ENCODE results near the gene KCNK5.
A peak's percentile ranks its signal among the peaks of the same experiment; 100 is the strongest.

Gene KCNK5

DNA sequence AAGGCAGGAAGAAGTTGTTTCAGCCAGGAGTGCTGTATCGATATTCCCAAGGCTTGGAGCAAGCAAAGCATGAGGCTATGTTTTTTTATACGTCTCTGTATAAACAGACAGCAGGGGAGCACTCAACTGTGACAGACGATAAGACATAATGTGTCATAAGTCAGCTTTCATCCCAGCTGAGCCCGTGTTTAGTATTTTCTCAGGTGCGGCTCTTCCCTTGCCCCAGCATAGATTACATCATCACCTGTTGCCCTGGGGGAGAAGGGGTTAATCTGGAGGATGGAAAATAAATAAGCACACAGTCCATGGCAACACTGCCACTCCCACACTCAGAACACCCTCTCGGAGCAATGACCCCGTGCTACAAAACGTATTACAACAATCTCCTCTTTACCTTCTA lies 22.1 kb upstream of the KCNK5 start (continued):
- TF ChIP-seq ZNF223 (tag by site-specific recombination; IDR thresholded peaks at IDR 0.05): no peak
- TF ChIP-seq, protein P1, sequence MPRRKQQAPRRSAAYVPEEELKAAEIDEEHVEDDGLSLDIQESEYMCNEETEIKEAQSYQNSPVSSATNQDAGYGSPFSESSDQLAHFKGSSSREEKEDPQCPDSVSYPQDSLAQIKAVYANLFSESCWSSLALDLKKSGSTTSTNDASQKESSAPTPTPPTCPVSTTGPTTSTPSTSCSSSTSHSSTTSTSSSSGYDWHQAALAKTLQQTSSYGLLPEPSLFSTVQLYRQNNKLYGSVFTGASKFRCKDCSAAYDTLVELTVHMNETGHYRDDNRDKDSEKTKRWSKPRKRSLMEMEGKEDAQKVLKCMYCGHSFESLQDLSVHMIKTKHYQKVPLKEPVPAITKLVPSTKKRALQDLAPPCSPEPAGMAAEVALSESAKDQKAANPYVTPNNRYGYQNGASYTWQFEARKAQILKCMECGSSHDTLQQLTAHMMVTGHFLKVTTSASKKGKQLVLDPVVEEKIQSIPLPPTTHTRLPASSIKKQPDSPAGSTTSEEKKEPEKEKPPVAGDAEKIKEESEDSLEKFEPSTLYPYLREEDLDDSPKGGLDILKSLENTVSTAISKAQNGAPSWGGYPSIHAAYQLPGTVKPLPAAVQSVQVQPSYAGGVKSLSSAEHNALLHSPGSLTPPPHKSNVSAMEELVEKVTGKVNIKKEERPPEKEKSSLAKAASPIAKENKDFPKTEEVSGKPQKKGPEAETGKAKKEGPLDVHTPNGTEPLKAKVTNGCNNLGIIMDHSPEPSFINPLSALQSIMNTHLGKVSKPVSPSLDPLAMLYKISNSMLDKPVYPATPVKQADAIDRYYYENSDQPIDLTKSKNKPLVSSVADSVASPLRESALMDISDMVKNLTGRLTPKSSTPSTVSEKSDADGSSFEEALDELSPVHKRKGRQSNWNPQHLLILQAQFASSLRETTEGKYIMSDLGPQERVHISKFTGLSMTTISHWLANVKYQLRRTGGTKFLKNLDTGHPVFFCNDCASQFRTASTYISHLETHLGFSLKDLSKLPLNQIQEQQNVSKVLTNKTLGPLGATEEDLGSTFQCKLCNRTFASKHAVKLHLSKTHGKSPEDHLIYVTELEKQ (tag by site-specific recombination; IDR thresholded peaks at IDR 0.05; ENCODE audit: borderline replicate concordance): peak; percentile 86; the same call in 1 of the 2 replicates
- TF ChIP-seq ZNF664 (tag by site-specific recombination; IDR thresholded peaks at IDR 0.05): no peak
- peak; percentile 75 for TF ChIP-seq PATZ1 (tag by site-specific recombination; IDR thresholded peaks at IDR 0.05)
- TF ChIP-seq ZNF561 (tag by site-specific recombination; IDR thresholded peaks at IDR 0.05; ENCODE audit: borderline replicate concordance): peak; percentile 54; the same call in 1 of the 2 replicates
- TF ChIP-seq ZNF16 (tag by site-specific recombination; IDR thresholded peaks at IDR 0.05; ENCODE audit: low read depth): no peak
- no peak for TF ChIP-seq ZNF501 (tag by site-specific recombination; IDR thresholded peaks at IDR 0.05)
- TF ChIP-seq, protein P2, sequence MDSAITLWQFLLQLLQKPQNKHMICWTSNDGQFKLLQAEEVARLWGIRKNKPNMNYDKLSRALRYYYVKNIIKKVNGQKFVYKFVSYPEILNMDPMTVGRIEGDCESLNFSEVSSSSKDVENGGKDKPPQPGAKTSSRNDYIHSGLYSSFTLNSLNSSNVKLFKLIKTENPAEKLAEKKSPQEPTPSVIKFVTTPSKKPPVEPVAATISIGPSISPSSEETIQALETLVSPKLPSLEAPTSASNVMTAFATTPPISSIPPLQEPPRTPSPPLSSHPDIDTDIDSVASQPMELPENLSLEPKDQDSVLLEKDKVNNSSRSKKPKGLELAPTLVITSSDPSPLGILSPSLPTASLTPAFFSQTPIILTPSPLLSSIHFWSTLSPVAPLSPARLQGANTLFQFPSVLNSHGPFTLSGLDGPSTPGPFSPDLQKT (IDR thresholded peaks at IDR 0.05; ENCODE audit: borderline replicate concordance, low read depth, low read length): no peak

DNA sequence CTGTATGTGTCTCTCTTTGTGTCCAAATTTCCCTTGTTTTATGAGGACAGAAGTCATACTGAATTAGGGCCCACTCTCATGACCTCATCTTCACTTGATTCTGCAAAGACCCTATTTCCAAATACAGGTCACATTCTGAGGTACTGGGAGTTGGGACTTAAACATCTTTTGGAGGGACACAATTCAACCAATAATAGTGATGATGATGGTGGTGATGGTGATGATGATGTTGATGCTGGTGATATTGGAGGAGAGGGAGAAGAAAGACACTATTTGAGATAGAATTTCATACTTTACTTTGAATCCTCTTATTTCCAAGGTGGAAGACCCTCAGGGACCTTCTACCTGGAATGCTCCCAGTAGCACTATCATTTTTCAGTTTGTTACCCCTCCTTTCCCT lies 21.2 kb upstream of the KCNK5 start:
- TF ChIP-seq ZNF112 (tag by site-specific recombination; IDR thresholded peaks at IDR 0.05) (no peak), ZNF513 (tag by site-specific recombination; IDR thresholded peaks at IDR 0.05) (peak; percentile 57; the same call in 1 of the 2 replicates), GLI4 (tag by site-specific recombination; IDR thresholded peaks at IDR 0.05) (no peak), IKZF3 (tag by site-specific recombination; IDR thresholded peaks at IDR 0.05) (no peak)
- ChIA-PET CTCF (no interaction called here), POLR2A (interaction anchor here (0.5 kb wide), 1 partner anchor 547 kb away, joined by 4 read pairs; no protein-coding TSS in a partner anchor)
- no peak overlapping the region for H3K4me3 ChIP-seq (ENCODE audit: low read depth, low read length)
- H3K36me3 ChIP-seq (ENCODE audit: control insufficient read depth in 2 of 2, insufficient read depth in 1 of 2, low read length in 2 of 2): no peaks in the 10 kb centered on the region
- H3K27ac ChIP-seq (ENCODE audit: extremely low read depth, low read depth, low read length): no peak overlapping the region
- peaks cover 8% of the 10 kb centered on the region; the same call in 1 of the 2 replicates for H3K4me1 ChIP-seq (ENCODE audit: control insufficient read depth, insufficient read depth, low read length)
- no peaks in the 10 kb centered on the region for H3K9me3 ChIP-seq (ENCODE audit: control insufficient read depth, insufficient read depth, low read depth, low read length)

GRCh38 chr6:39249278-39249677 lies 20.0 kb upstream of the KCNK5 start:
- POLR2A ChIA-PET: no interaction called here
- Histone ChIP-seq H3K4me3 (ENCODE audit: low read depth, low read length) (no peak overlapping the region), H3K36me3 (ENCODE audit: control insufficient read depth in 2 of 2, insufficient read depth in 1 of 2, low read length in 2 of 2) (no peaks in the 10 kb centered on the region), H3K27ac (ENCODE audit: extremely low read depth, low read depth, low read length) (no peak overlapping the region), H3K9me3 (ENCODE audit: control insufficient read depth, insufficient read depth, low read depth, low read length) (no peaks in the 10 kb centered on the region), H3K4me1 (ENCODE audit: control insufficient read depth, insufficient read depth, low read length) (peaks cover 8% of the 10 kb centered on the region; the same call in 1 of the 2 replicates)
- TF ChIP-seq ZNF211 (tag by site-specific recombination; IDR thresholded peaks at IDR 0.05; ENCODE audit: low read depth): no peak
- TF ChIP-seq SCRT1 (tag by site-specific recombination; IDR thresholded peaks at IDR 0.05; ENCODE audit: borderline replicate concordance): 0 out of 2 replicates have a peak, but pooled peaks have one; percentile 43
- TF ChIP-seq, protein P3, sequence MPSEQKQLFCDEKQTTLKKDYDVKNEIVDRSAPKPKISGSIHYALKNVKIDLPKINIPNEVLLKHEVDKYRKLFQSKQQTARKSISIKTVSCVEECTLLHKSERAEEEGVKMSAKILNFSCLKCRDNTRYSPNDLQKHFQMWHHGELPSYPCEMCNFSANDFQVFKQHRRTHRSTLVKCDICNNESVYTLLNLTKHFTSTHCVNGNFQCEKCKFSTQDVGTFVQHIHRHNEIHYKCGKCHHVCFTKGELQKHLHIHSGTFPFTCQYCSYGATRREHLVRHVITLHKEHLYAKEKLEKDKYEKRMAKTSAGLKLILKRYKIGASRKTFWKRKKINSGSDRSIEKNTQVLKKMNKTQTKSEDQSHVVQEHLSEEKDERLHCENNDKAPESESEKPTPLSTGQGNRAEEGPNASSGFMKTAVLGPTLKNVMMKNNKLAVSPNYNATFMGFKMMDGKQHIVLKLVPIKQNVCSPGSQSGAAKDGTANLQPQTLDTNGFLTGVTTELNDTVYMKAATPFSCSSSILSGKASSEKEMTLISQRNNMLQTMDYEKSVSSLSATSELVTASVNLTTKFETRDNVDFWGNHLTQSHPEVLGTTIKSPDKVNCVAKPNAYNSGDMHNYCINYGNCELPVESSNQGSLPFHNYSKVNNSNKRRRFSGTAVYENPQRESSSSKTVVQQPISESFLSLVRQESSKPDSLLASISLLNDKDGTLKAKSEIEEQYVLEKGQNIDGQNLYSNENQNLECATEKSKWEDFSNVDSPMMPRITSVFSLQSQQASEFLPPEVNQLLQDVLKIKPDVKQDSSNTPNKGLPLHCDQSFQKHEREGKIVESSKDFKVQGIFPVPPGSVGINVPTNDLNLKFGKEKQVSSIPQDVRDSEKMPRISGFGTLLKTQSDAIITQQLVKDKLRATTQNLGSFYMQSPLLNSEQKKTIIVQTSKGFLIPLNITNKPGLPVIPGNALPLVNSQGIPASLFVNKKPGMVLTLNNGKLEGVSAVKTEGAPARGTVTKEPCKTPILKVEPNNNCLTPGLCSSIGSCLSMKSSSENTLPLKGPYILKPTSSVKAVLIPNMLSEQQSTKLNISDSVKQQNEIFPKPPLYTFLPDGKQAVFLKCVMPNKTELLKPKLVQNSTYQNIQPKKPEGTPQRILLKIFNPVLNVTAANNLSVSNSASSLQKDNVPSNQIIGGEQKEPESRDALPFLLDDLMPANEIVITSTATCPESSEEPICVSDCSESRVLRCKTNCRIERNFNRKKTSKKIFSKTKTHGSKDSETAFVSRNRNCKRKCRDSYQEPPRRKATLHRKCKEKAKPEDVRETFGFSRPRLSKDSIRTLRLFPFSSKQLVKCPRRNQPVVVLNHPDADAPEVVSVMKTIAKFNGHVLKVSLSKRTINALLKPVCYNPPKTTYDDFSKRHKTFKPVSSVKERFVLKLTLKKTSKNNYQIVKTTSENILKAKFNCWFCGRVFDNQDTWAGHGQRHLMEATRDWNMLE (tag by site-specific recombination; conservative IDR thresholded peaks at IDR 0.05; ENCODE audit: low read depth): no peak
- peak; percentile 43; the same call in 1 of the 2 replicates for TF ChIP-seq SCRT2 (tag by site-specific recombination; IDR thresholded peaks at IDR 0.05)
- CTCF ChIA-PET: no interaction called here

Data from HEK293 (cell line).